GM21529 (cell line): ENCODE data around the gene SLC1A2.

Experiments used
- ATAC-seq: cut with Tn5 transposase; IDR thresholded peaks from one replicate; pipeline ENCODE4 v1.9.1; 2021; ENCODE audit not compliant: unreplicated experiment

The SLC1A2 gene

GRCh38 chr11:35305670-35306382 lies 113.5 kb downstream of the SLC1A2 start:
- peak; percentile 77 for ATAC-seq

- no peak for ATAC-seq
Measured at GRCh38 chr11:35304900-35305460, 114.4 kb downstream of the SLC1A2 start.

DNA sequence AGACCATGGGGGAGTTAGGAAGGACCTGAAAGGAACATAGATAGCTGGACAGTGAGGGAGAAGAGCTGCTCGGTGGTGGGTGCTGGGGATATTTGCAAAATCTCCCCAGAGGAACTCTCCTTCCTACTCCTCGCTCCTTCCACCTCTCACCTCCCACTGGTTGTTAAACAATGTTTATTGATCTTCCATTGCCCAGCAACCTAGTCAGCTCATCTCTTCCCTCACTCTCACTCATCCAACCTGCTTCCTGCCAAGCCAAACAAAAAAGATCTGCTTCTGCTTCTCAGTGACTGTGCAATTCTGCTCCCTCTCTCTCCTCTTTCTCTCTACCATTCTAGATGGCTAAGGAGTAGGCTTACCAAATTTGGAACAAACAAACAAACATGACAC lies 115.0 kb downstream of the SLC1A2 start:
- no peak for ATAC-seq

GRCh38 chr11:35303596-35304385 lies 115.6 kb downstream of the SLC1A2 start:
- no peak for ATAC-seq

DNA sequence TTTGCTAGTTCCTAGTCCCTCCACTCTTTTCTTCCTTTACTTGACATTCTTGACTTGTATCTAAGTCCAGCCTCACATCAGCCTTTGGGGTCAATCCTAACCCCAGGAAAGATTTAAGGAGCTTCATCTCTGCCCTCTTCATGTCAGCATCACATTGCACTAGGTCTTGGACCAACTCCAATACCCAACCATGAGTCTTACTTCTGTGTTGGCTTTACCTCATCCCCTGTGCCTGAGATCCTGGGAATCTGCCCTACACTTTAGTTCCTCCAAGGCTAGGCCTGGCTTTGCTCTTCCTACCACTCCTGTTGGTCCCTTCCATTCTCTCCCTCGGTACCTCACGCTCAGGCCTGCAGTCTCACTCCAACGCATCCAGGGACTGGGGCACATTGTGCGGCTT lies 117.0 kb downstream of the SLC1A2 start:
- ATAC-seq: no peak

DNA sequence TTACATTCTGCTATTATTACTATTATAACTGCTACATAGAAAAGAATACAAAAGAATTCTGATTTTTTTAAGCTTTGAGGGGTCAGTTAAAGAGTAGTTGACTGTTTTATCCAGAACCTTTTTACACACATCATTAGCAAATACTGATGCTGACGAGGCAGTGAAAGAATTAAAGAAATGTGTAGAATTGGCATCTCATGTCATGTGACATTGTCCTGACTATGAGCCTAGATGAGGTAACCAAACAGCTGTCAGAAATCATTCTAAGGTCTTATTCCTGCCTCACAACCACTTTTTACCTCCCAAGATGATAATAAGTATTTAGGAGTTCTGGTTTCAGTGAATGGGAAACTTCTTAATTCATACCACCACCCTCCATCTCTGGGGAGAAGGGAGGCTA lies 121.0 kb downstream of the SLC1A2 start:
- no peak for ATAC-seq

GRCh38 chr11:35295751-35296150 lies 123.6 kb downstream of the SLC1A2 start:
- no peak for ATAC-seq

DNA sequence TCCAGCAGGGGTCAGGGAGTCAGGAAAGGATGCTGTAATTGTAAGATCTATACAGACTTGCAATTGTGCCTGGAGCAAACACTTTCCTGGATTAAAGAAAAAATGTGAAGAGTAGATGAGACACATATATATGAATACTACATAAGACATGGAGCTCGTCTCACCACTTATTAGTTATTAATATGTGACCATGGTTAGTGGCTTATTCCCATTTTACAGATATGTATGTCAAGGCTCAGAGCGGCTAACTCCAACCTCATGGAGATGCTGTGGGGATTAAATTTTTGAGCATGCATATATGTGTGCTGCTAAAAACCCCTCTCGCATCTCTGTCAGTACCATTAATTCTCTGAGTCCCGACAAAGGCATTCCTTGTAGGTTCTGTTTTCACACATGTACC lies 125.7 kb downstream of the SLC1A2 start:
- ATAC-seq: no peak

GRCh38 chr11:35293035-35293434 lies 126.3 kb downstream of the SLC1A2 start:
- no peak for ATAC-seq

GRCh38 chr11:35292279-35292678 lies 127.1 kb downstream of the SLC1A2 start:
- ATAC-seq: no peak

DNA sequence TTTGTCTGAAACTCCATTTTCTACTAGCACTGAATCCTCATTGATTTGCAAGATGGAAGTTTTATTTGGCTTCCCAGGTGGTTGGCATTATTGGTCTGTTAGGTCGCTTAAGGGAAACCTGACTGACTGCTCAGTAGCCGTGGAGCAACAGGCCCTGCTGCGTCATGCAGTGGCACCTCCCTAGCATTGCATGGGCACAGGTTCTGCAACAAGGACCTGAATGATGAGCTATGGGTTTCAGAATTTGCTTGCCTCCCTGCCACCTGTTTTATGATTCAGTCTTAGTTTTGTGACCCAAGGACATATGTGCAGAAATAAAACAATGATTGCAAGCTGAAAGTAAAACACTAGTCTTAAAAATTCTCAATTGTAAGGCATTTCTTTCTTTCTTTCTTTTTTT lies 128.5 kb downstream of the SLC1A2 start:
- ATAC-seq: no peak

- ATAC-seq: no peak
Measured at GRCh38 chr11:35289821-35290220, 129.5 kb downstream of the SLC1A2 start.

DNA sequence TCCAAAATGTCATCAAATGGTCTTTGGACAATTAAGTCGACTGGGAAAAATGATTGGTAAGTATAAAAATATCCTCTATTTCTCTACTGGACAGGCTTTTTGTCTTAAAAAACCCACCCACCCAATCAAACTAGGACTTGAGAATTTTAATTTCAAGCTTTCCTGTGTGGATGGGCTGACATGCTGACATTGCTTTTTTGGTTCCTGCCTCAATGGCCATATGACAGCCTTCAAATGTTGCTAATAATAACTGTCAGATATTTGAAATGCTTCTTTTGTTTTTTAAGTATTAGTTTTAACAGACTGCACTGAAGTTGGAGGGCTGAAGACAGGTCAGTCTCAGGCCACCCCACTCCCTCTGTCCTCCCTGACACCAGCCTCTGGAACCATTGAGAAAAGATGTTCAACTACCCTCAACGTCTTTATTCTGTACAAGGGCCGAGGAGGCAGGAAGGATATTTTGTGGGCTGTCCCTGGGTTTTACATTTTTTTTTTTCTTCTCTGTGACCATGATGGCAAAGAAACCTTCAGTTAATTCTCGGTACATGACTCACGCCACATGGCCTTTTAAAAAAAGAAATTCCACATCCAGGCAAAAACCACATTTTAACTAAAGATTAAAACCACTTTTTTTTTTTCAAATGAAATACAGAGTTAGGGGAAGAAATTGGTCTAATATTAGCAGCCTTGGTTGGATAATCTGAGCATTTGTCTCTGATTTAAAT lies 130.4 kb downstream of the SLC1A2 start:
- ATAC-seq: no peak

- no peak for ATAC-seq
Measured at GRCh38 chr11:35288309-35288708, 131.0 kb downstream of the SLC1A2 start.

GRCh38 chr11:35287344-35287890 lies 131.9 kb downstream of the SLC1A2 start:
- no peak for ATAC-seq

DNA sequence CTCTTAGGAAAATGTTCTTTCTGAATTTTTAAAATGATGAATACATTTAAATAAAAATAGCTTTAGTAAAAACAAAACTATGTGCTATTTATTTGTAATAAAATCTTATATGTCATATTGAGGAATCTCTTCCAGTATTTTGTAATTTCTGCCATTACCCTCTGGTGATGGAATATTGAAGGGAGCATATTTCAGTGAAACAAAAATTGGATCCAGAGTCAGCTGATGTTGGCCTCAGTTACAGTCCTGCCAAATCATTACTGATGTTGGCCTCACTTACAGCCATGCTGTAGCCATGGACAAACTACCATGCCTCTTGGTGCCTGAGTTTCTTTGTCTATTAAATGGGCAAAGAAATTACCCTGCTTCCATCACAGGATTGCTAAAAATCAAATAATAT lies 133.2 kb downstream of the SLC1A2 start:
- ATAC-seq: no peak

- no peak for ATAC-seq
Measured at GRCh38 chr11:35285471-35285870, 133.9 kb downstream of the SLC1A2 start.

DNA sequence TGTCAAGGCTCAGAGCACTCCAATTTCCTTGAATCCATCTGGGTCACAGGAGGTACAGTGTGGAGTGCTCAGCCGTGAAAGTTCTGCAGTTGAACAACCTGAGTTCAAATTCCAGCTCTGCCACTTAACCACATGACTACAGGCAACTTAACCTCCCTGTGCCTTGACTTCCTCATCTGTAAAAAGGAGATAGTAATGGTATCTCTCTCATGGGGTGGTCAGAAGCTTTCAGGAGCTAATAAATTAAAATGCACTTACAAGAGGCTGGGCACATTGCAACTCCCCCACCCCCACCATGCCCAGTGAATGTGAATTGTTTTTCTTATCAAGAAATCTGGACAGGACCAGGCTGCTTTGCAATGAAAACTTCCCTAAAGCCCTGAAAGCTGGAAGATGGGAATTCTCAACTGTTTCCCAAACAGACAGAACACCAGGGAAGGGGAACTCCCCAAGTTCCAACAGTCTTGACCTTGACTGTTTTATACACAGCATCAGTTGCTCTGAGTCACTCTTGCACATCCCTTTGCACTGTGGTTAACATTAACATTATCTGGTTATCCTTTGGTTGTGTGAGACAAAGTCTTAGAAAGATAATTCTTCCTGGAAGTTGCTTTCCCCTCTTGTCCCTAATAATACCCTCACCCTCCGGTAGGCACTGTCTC lies 137.0 kb downstream of the SLC1A2 start:
- ATAC-seq: no peak

DNA sequence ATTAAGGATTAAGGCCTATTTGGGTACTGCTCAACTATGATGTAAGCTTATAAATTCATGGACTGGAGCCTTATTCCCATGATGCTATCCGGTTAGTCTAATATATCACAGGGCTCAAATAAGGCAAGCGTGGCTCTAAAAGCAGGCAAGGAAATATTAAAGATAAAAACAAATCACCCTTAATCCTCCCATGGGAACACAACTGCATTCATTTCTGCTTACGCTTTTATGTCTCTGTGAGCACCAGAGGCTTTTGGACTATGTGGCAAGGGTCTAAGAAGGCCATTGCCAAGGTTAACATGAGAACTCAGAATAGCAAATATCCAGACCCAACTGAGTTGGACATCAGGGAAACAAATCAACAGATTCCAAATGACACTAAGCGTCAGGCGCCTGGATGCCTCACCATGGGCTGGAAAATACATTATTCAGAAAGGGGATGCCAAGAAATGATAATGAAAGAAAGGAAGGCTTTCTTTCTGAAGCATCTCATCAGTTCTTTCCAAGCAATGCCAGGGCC lies 138.1 kb downstream of the SLC1A2 start:
- ATAC-seq: no peak

- no peak for ATAC-seq
Measured at GRCh38 chr11:35280727-35281126, 138.6 kb downstream of the SLC1A2 start.

DNA sequence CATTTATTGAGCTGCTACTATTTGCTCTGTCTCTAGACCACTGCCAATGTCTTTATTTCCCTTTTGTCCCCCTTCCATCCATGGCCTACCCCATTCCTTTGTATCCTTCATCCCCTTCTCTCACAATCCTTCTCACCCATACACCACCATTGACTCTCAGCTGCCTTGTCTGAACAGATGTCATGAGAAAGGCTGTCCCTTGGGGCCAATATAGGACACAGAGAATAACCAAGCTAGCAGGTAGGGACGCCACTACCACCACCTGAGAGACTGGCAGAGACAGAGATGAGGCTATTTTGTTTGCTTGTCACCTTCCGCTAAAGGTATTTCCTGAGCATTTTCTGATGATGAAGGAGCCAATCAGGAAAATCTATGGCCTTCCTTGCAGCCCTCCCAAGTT lies 141.5 kb downstream of the SLC1A2 start:
- no peak for ATAC-seq
